GM12891 (cell line): ENCODE measurements around the gene DLK1.

Source experiments
- DNase-seq: peaks from one replicate; pipeline ENCODE4 v3.0.0; 2011; ENCODE audit warnings: low spot score; ENCODE audit not compliant: insufficient read length
- FAIRE-seq: peaks from 2 replicates; lab custom pipeline; 2011; peaks lifted over from hg19 to GRCh38; lab: Jason Lieb, UNC
- PAX5 ChIP-seq: IDR thresholded peaks from 2 replicates; pipeline ENCODE4 v1.6.1; 2011; ENCODE audit warnings: low read length, moderate library complexity, mild to moderate bottlenecking; ENCODE audit not compliant: insufficient read depth, severe bottlenecking
- POLR2A ChIP-seq: IDR thresholded peaks from 2 replicates; pipeline ENCODE4 v1.6.1; 2011; ENCODE audit warnings: low read depth, low read length, control low read depth
- POLR2AphosphoS5 ChIP-seq: IDR thresholded peaks from 2 replicates; pipeline ENCODE4 v1.6.1; 2011; ENCODE audit warnings: low read depth, low read length, control low read depth
- POU2F2 ChIP-seq: IDR thresholded peaks from 2 replicates; pipeline ENCODE4 v1.6.1; 2011; ENCODE audit warnings: low read depth, mild to moderate bottlenecking, control low read depth, low read length, moderate library complexity
- SPI1 ChIP-seq: IDR thresholded peaks from 2 replicates; pipeline ENCODE4 v1.6.1; 2011; ENCODE audit warnings: low read depth, low read length, control low read depth
- TAF1 ChIP-seq: IDR thresholded peaks from 2 replicates; pipeline ENCODE4 v1.6.1; 2011; ENCODE audit warnings: low read depth, low read length, control low read depth

DLK1 gene

DNA sequence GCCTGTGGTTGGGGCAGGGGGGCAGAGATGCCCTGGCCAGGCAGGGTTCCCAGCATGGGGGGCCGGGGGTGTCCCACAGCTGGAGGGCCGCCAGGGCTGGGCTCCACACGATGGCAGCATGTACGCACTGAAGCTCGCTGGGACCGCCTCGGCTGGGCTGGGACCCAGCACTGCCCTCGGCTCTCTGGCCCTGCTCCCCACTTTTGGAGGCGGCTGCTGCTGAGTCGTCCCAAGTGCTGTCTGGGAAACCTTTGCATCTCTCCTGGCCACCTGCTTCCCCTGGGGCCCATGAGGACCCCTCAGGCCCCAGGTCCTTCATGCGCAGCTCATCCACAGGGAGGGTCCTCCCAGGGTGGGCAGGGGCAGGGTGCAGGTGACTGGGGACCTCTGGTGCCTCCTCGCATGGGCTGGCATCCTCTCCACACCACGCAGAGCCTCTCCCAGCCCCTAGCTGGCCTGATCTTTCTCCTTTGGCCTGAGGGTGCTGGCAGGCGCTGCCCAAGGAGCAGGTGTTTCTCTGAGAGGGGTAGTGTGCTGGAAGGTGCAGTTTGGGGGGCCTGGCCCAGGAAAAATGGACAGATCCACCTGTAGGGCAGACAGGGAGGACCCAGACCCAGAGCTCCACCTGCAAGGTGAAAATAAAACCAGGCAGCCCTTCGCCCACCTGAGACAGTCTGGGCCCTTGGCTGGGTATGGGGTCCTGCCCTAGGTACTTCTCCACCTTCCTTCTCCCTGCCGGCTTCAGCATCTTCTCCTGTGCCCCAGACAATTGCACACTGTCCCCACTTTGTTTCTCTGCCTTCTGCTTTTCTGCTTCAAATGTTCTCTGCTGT is 46.9 kb downstream of the DLK1 start:
- no peak for TF ChIP-seq SPI1
- no peak for TF ChIP-seq POLR2AphosphoS5
- TF ChIP-seq TAF1 = no peak
- TF ChIP-seq POU2F2 = no peak
- TF ChIP-seq PAX5 = no peak
- TF ChIP-seq POLR2A = no peak
- DNase-seq (no peak), FAIRE-seq (no peak)

DNA sequence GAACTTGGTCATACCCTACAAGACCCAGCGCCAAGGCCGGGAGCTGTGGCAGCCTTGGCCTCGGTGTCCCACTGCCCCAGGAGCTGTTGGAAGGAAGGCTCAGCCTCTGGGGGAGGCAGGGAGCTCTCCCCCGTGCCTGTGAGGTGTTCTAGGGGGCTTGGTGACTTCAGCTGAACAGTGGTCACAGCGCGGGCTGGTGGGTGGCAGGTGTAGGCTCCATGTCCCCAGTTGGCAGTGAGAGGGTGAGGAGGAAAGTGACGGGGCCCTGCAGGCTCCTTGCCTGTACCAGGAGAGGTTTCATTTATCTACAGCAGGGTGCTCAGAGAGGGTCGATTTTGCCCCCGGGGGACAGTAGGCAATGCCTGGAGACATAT is 47.5 kb downstream of the DLK1 start:
- no peak for DNase-seq
- FAIRE-seq = no peak
- no peak for TF ChIP-seq TAF1
- no peak for TF ChIP-seq POU2F2
- TF ChIP-seq POLR2A = no peak
- no peak for TF ChIP-seq POLR2AphosphoS5

DNA sequence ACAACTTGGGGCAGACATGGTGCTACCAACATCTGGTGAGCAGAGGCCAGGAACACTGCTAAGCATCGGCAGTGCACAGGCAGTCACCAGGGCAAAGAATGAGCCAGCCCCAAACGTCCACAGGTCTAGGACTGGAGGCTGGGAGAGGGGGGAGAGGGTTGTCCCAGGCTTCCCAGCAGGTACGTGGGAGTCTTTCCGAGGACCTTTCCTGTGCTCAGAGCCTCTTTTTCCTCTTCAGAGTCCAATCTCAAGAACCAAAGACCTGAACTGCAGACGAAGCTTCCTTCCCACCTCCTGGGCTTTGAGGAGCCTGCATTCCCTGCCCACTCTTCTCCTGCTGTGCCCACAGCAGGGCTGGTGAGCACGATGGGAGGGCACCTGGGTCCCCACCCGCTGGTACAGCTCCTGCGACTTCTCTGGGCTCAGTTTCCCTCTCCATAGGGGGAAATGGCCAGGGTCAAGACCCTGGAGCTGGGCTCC is 48.7 kb downstream of the DLK1 start:
- FAIRE-seq = no peak
- no peak for TF ChIP-seq POU2F2
- TF ChIP-seq PAX5 = no peak
- no peak for TF ChIP-seq POLR2A
- TF ChIP-seq SPI1 = no peak
- TF ChIP-seq POLR2AphosphoS5 = no peak
- no peak for TF ChIP-seq TAF1
- no peak for DNase-seq

DNA sequence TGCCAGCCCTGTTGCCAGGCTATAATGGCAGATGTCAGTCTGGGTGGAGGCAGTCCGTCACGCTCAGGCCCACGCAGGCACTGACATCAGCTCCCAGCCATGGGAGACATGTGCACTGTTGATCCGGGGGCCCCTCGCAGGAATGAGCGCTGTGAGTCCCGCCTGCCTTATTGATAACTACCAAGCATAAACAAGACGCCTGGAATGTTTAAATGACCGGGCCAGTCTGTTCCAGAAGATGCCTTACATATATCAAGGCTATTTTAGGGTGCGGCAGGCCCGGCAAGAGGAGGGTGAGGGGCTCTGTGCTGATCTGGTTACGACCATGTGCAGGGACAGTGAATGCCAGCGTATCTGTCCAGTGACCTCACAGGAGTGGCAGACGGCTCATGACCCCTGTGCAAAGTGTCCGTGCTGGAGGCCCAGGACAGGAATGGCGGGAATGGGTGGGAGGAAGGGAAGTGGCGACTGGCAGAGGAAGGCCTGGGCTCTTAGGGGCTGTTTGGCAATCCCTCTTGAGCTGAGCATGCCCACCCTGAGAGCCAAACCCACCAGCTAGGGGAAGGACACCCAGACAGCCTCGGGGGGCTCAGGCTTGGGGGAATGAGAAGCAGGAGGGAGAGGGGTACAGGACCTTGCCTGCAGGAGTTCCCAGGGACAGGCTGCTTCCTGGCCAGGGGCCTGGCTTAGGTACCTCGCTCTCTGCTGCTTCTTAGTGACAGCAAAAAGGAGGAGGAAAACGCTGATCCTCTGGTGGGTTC is 49.3 kb downstream of the DLK1 start:
- DNase-seq (no peak), FAIRE-seq (no peak)
- TF ChIP-seq POLR2AphosphoS5 (no peak), TAF1 (no peak), POLR2A (no peak), POU2F2 (no peak)

DNA sequence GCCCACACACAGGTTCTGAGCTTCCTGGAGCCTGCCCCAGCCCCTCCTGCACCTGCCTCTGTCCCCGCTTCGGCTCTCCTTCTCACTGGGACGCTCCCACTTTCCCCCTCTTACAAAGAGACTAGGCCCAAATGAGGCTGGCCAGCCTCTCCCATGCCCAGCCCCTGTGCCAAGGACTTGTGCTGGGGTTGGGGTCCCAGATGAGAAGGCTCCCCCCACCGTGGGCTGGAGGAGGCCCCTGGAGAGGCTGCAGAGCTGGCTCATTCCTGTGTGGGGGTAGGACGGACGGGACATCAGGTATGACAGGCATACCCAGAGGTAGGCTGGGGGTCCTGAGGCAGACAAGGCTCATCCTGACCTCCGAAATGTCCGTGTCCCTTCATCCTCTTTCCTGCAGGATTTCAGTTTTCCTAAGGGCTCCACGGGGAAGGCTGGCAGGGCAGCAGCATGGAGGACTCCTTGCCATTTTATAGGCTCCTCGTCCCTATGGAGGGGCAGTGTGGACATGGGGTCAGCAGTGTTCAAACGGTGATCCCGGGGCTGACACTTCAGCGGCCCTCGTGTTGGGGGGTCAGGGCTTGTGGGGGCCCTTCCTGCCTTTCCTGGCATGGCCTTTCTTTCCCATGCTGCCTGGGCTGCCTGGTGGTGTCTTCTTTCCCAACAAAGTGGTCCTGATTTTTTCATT is 50.1 kb downstream of the DLK1 start:
- DNase-seq (no peak), FAIRE-seq (no peak)
- TF ChIP-seq POU2F2 (no peak), POLR2A (no peak), SPI1 (no peak)

DNA sequence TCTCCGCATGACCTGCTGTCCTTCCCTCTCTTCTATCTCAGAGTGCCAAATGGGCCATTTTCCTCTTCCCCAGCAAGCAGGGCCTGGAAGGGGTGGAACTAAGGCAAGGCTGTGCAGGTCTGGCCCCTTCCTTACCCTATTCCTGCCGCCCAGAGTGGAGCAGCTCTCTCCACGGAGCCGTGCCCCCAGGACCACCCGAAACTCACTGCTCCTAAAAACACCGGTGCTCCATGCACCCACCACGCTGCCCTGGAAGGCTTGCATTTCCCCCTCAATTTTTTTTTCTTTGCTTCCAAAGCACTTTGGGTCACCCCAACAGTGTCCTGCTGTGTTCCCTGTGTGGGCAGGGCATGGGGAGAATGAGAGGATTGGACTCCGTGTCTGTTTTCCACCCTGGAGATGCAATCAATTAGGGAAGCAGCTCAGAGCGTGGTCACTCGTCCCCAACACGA is 50.7 kb downstream of the DLK1 start:
- FAIRE-seq (no peak), DNase-seq (no peak)
- TF ChIP-seq TAF1 (no peak), POLR2AphosphoS5 (no peak), POLR2A (no peak), SPI1 (no peak), POU2F2 (no peak), PAX5 (no peak)

DNA sequence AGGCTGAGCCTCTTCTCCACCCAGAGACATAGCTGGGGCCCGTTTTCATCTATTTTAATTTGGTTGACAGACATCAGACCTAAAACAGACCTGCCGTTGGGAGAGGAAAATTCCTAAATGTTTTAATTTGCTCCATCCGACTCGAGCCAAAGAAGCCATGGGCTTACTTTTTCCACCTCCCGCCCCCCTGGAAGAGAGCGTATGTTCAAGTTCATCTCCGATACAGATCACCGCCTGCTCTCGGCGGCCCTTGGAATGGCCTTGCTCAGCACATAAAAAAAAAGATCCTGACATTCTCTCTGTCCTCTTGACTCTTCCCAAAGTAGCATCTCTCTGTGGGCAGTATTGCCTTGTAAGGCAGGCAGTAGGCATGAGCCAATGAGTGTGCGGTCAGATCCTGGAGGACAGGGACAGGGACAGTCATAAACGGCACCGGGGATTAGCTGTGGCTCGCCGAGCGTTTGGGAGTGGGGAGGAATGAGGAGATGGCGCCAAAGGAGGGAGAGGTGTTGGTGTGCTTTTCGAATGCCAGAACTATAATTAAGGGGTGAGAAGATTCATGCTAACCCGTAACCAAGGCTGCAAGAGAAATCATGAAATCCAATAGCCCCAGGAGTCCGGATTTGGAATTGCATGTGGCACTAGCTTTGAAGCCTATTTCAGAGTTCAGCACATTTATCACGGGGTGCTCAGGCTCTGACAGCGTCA is 51.3 kb downstream of the DLK1 start:
- FAIRE-seq = no peak
- DNase-seq = no peak
- TF ChIP-seq TAF1 (no peak), POLR2A (no peak), SPI1 (no peak), PAX5 (no peak), POU2F2 (no peak), POLR2AphosphoS5 (no peak)

DNA sequence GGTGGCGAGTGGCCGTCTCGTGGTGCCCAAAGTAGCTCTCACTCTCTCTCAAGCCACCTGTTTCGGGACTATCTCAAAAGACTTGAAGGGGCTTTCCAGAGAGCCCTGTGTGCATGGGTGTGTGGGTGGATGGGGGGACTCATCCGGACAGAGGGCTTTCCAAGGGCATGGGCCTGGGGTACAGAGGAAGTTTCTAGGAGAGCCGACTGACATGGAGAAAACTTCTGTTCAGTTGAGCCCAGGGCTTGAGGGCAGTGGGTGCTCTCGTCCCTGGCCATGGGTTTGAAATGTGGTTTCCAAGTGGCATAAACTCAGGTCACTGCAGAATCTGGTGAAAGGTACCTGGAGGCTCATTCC is 51.8 kb downstream of the DLK1 start:
- TF ChIP-seq PAX5 (no peak), SPI1 (no peak), TAF1 (no peak), POLR2AphosphoS5 (no peak), POLR2A (no peak), POU2F2 (no peak)
- no peak for FAIRE-seq
- DNase-seq = no peak
